DMS79 treated with DMSO at 0.1 percent for 48 hours (cell line): ENCODE results near the gene ENTR1.

Experiments
- DNase-seq: peaks from one replicate; lab custom pipeline; 2025; lab: John Stamatoyannopoulos, UW

The ENTR1 gene, protein sequence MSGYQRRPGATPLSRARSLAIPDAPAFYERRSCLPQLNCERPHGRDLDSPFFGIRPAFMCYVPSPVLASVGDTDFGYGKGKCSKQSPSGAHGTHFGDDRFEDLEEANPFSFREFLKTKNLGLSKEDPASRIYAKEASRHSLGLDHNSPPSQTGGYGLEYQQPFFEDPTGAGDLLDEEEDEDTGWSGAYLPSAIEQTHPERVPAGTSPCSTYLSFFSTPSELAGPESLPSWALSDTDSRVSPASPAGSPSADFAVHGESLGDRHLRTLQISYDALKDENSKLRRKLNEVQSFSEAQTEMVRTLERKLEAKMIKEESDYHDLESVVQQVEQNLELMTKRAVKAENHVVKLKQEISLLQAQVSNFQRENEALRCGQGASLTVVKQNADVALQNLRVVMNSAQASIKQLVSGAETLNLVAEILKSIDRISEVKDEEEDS

DNA sequence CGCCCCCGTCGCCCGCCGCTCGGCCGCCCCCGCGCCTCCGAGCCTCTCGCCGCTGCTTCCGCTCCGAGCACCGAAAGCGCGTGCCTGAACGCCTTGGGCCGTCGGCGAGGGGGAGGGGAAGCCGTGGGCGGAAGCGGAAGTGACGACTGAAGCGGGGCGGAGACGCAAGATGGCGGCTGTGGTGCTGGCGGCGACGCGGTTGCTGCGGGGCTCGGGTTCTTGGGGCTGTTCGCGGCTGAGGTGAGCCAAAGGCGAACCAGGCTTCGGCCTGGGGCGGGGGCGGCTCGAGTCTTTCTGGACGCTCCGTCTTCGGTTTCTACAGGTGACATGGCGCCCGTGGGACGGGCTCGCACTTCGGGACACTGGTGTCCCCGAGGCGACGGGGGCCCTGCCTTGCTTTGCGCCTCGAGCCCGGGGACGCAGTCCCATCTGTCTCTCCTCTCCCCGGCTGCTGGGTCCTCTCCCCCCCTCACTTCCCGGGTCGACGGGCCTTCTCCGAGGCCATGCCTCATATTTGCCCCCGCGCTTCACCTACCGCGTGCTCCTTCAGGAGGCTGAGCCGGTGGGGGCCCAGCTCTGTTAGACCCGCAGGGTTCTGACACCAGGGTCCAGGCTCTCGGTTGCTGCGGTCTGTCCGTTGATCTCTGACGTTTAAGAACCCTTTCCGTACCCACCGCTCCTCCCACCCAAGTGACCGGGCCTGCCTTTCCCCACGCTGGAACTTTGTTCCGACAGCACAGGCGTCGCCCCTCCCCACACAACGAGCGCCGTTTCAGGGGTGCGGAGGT is at the start of gene ENTR1, which contains the start of gene PMPCA:
TSS of gene ENTR1 (minus strand) at position 115 of the 788 bp plus-strand sequence. CDS start 217 bp downstream, outside the sequence.
TSS of gene PMPCA (plus strand) at position 159 of the 788 bp plus-strand sequence. CDS start at position 170, 11 bp downstream.
- DNase-seq, result peak; percentile 81

DNA sequence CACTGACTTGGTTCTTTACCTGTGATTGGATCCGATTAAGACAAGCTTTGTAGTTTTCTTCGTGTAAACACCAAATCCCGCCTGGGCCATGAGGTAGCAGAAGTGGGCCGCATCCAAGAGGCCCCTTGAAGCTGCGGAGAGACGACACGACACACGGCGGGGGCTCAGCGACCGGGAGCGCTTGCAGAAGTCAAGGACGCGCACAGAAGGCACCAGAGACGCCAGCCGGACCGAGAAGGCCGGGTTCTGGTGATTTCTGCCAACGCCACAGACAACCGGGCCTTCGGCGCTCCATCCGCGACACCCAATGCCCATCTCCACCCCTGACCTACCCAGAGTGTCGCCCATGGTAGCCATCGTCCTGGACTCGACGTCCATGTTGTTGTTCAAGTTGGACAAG is 49.0 kb upstream of the ENTR1 start:
- DNase-seq, result no peak

DNA sequence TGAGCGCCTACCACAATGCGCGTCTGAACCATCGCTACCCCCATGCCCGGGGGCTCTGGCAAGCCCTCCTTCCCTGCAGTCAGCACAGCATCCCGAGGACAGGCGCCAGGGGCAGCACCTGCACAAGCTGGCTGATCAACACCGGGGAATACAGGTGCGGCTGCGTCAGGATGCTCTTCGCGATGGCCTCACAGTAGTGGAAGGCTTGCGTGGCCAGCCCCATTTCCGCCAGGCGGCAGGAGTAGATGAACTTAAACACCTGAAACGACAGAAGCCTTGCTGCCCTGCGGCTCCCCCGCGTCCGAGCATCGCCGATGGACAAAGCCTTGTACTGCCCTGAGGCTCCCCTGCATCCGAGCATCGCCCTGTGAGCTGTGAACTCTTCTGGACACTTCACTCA is 46.9 kb upstream of the ENTR1 start:
- DNase-seq, result no peak

DNA sequence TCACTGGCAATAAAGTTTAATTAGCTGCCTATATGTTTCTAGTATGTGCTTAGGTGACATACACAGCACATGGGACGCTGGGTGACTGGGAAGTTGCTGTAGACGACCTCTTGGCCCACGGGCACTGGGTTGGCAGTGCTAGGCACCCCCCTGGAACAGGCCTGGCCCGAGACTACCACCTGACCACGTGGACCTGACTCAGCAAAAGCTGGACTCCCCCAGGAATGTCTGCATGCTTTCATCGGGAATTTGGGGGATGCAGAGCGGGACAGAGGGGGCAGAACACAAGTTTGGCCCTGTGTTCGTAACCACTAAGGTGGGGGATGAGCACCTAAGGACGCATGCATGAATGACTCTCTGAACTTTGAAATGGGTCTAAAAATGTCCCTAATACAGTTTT is 45.8 kb upstream of the ENTR1 start:
- DNase-seq, result no peak

DNA sequence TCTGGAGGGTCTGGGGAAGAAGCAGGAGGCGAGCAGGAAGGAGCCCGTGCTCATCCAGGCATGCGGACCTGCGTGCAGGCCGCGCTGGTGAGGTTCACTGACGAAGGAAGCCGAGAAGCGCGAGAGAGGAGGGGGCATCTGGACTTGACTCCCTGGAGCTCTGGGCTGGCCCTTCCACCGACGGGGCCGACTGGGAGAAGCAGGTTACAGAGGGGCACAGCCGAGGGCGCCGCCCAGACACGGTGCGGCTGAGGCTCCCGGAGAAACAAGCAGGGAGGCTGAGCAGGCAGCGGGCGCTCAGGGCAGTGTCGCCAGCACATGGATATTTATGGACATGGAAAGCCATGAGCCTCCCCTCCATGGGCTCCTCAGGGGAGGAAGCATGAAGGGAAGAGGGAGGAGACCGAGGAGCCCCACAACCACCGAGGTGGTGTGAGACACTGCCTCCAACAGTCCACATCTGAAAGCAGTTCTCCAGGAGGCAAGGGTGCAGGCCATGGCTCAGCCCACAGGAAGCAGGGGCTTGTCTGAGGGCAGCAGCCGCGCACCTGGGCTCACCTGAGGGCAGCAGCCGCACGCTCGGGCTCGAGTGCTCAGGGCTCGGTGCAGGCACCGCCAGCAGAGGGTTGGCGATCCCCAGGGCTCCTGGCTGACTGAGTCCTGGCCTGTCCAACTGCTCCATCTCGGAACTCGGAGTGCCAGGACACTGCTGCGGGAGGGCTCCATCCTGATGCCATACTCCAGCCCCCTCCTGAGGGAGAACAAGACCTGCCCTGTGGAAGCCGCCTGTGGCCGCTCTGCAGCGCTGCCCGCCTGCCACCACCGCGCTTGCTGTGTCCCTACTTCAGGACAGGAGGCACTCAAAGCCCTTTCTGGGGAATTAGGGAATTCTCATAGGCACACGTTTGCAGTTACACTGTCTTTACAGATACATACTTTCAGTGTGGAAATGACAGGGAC is 44.9 kb upstream of the ENTR1 start:
- DNase-seq, result no peak

DNA sequence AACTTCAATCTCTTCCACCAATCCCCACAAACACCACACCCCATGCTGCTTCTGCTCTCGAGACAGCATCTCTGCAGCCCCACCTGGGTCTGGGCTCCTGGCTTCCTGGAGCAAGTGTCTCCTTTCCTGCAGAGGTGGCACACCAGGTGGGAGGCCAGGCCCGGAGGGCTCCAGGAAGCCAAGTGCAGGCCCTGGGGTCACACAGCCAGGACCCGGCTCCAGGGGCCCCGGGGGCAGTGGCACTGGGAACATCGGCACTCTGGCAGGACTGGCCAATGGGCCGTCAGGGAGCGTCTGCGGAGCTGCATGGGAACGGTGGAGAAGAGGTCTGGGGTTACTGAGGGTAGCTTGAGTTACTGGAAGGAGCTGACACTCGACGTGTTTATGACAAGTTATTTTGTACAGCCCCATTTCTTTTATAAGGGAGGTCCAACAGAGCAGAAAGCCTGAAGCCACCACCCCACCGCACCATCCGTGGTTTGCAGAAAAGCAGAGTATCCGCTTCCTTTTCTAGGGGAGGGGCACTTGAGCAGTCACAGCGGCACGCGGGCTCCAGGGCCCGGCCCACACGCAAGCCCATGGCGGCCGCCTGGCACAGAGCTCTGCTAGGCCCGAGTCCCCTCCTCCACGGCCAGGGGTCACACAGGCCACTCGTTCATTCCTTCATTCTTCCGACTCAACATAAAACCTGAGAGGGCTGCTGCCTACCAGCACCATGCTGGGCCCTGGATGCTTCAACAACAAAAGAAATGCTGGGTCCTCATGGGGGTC is 43.8 kb upstream of the ENTR1 start:
- DNase-seq, result no peak

DNA sequence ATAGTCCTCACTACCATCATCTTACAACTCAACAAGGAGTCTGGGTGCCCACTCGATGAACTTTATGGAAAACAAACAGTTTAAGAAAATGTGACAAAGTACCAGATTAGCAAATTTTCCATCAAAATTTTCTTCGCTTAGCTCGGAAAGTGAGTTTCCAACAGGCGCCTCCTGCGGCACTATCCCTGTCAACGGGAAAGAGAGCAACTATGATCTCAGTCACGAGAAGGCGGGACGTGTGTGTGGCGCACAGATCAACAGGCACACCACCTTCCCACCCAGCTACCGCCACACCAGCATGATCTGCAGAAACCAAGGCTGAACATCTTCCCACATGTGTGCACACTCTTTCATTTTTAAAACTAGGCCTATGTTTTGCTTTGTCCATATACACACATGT is 42.9 kb upstream of the ENTR1 start:
- no peak for DNase-seq

DNA sequence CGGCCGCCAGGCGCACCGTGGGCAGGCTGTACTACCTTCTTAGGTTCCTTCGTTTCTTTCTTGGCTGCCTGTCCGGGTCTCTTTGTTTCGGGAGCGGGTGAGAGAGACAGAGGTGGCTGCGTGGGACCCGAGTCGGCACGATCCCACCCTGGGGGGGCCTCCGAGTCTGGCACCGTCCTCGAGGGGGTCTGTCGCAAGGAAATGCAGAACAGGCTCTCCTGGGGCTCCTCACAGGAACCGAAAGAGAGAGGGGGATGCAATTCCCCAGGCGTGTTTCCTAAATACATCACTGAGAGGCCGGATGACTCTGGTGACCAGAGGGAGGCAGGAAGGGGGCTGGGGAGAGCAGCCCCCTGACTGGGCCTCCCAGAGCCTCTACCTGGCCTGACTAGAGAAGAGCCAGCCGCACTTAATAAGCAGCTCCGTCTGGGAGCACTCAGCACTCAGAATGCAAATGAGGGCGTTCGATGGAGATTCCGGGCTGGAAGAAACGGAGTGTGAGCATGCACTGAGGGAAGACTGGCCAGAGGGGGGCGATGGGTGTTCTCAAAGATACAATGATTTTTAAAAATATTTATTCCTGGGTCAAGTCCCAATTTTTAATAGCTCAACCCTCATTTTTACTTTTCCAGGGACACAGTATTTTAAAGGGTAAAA is 40.9 kb upstream of the ENTR1 start:
- no peak for DNase-seq

DNA sequence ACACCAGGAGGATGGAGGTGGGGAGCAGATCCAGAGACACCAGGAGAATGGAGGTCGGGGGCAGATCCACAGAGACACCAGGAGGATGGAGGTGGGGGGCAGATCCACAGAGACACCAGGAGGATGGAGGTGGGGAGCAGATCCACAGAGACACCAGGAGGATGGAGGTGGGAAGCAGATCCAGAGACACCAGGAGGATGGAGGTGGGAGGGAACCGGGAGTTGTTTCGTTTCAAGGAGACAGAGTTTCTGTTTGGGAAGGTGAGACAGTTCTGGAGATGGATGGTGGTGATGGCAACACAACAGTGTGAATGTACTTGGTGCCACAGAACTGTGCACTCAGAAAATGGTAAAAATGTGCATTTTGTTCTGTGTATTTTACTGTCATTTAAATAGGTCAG is 38.2 kb upstream of the ENTR1 start:
- no peak for DNase-seq

DNA sequence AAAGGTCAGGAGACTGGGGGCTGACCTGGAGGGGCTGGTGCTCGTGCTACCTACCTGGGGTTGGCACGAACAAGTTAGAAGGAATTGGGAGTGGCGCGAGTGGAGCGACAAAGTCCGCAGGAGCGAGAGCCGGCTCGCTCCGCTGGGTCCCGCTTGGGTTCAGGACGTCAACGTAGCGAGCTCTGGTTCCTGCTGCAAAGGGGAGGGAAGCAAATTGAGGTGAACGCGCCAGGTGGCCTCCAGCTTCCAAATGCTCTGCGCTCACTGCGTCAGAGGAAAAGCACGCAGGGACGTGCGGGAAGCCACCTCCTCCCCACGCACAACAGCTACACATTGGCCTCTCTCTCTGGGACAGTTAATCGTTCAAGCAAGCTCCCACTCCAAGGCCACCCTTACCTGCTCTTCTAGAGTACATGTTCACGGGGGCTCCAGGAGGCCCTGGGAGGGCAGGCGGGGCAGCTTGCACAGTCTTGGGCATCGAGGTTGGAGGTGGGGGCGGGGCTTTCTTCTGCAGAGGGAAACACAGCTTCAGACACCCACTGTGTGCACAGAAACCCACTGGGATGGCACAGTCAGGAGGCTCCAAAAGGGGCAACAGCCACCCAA is 36.9 kb upstream of the ENTR1 start:
- no peak for DNase-seq

DNA sequence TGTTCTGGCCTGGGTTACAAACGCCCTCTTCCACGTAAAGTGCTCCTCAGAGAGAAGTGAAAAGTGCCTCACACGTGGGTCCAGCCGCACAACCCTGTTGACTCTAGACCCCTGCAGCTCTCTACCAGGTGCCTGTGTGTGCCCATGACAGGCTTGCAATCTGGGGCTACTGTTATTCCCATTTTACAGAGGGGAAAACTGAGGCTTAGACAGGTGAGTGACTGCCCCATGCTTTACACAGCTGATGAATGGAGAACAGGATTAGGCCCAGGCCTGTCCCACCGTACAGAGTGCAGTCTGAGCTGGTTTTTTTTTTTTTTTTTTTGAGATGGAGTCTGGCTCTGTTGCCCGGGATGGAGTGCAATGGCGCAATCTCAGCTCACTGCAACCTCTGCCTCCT is 35.4 kb upstream of the ENTR1 start:
- no peak for DNase-seq

DNA sequence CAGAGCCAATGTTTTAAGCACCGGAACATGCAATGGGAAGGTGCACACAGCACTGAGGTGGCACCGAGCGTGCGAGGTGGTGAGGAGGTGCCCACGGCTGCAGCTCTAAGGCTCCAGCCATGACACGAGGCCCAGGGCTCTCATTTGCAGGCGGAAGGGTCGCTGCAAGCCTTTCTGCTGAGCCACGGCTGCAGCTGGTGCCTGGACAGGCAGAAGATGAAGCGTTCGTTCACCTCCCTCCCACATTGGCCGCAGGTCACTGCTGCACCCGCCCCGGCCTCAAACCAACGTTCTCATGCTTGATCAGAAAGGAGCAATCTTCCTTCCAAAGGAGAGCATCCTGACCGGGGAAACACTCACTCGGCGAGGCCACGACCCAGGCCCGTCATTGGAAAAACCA is 33.7 kb upstream of the ENTR1 start:
- no peak for DNase-seq

DNA sequence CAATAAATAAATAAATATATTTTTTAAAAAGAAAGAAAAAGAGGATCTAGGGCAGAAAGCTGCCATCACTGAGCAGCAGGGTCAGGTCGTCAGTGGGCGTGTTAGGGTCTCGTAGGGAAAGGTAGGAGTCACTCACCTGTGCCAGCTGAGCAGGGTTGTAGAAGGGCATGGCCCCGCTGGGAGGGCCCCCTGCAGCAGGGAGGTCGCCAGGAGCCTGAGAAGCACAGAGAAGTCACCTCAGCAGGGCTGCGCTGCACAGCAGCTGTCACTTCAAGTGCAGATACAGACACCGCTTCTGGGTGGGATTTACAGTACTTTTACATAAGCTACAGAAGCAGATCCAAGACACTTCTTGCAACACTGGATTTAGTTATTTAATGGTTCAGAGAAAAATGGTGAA is 33.3 kb upstream of the ENTR1 start:
- no peak for DNase-seq

DNA sequence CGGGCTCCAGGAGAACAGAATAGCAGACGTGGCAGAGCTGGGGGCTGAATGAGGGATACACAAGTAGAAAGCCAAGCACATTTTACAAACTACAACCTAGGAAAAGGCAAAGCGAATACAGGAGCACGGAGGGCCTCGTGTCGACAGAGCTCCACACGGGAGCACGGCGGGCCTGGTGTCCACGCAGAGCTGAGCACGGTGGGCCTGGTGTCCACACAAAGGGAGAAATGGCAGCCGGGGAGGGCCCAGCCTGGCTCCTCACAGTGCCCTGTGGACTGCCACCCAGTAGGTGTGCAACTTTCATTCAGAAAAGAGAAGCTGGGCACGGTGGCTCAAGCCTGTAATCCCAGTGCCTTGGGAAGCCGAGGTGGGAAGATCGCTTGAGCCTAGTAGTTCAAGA is 32.7 kb upstream of the ENTR1 start:
- no peak for DNase-seq

DNA sequence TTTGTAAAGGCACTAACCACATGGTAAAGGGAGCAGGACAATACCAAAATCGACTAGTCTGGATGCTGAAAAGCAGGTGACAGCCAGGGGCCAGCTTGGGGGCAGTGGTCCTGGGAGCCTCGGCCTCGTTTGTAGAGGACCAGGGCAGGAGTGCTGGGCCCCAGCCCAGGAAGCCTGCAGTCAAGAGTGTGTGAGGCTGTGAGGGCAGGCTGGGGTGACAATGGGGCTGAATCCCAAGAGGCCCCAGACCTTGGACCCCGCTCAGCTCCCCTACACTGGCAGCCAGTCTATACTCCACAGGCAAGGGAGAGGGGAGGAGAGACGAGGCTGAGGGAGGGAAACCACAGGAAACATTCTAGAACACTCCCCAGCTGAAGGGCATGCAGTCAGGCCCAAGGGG is 31.9 kb upstream of the ENTR1 start:
- no peak for DNase-seq

DNA sequence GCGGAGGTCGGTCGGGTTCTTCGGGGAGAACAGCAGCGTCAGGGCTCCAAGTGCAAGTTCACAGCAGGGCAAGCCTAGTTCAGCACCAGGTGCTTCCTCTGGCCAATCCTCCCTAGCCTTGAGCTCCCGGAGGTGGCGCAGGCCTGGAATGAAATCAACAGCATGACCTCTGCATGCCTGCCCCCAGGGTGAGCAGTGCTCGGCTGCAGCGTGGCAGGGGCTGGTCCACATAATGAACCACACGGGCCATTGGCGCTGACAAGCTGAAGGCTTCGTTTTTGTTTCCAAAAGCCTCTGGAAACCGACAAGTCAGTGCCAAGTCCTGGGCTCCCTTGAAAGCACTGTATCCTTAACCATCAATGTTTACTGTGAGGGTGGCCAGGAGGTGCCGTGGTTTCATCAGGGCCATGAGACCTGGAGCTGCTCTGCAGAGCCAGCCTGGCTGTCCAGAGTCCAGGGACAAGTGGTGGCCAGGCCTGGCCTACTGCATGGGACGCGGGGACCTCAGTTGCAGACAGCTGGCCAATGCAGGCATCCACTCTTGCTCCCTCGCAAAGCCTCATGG is 31.3 kb upstream of the ENTR1 start:
- DNase-seq, result no peak

DNA sequence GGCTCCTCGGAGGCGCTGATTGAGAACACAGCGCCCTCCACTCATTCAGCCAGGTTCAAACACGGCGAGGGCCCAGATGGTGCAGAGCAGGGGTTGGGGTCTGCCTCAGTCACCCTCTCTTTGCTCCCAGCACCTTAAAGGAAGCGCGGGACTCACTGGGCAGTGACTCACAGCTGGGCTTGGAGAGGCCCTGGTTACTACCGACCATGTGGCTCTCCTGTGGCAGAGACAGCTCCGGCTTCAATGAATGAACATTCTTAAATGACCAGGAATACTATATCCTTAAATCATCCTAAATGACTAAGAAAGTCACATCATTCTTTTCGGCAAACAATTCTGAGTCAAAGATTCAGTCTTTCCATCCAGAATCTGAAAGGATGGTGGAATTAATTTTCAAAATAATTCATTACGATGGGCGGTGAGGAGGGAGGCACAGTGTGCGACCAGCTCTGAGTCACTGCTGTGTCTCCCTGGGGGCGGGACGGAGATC is 30.8 kb upstream of the ENTR1 start:
- no peak for DNase-seq

DNA sequence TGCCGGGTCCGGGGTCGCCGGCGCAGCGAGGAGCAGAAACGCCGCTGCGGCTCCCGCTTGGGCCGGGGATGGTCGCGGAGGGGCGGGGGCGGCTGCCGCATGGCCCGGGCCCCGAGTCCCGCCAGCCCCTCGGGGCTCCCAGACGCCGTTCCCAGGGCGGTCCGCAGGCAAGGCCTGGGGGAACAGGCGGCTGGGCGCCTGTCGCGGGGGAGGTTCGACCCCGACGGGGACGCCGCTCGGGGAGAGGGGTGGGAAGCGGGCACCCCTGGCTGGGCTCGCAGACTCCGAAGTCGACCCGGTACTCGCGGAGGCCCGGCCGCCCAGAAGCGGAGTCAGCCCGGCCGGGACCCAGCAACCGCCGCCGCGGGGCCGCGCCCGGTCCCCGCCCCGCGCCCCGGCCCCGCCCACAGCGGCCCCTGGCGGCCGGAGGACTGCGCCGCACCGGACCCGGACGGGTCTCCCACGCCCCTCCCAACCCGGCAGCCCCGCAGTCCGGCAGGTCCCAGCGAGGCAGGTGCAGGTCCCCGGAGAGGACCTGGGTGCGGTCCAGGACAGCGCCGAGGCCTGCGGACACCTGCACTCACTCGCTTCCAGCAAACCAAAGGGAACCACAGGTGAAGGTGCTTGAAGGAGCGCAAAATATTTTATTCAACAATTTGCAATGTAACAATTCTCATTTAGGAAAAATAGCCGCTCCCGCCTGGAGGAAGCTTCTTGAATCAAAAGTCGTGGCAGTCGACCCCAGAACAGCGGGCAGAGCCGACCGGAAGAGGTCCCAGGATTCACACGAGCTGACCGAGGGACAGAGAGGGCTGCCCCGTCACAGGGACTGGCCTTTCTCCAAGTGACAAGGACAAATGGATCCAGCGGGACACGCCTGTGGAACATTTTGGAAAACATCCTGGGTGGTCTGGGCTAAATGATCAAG is 29.3 kb upstream of the ENTR1 start, which contains the start of gene INPP5E:
TSS of gene INPP5E (minus strand) at position 365 of the 928 bp plus-strand sequence. CDS start 426 bp downstream, outside the sequence.
- DNase-seq, result peak; percentile 37
